Measurements from ENCODE around the gene TCERG1L. TPM values are rescaled to one million over a fixed set of nuclear protein-coding genes. Genes with fewer than 3 reads are reported as not detected.

Gene TCERG1L
- total and polyA plus RNA-seq, 4 donors: 0.02 to 0.09 (median 0.08) TPM; not detected in 1

DNA sequence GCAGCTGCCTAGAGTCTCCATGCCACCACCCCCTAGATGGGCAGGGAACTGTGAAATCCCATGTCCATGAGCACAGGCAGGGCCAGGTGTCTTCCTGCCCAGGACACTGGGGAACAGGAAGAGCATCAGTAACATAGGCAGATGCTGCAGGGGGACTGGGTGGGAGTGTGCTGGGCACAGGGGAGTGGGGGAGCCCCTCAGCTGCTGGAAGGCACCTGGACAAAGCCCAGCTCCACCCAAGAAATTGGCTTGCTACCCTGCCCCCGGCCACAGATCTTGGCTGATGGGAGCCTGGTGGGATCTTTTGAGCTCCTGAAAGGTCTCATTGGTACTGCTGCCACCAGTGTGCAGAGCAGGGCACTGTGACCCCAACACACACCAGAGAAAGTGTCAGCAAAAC lies 66.7 kb downstream of the TCERG1L start:
- Histone ChIP-seq H3K27ac (ENCODE audit: low read depth in 1 of 2, low read length in 1 of 2) (no peak overlapping the region), H3K9me3 (ENCODE audit: control insufficient read depth in 4 of 4, insufficient read depth in 3 of 4, low read length in 3 of 4) (peaks cover 0 to 3% (median 0%) of the 10 kb centered on the region in 4 donors), H3K27me3 (ENCODE audit: control insufficient read depth in 3 of 3, insufficient read depth in 3 of 3, low read length in 2 of 3) (peaks cover 0 to 19% (median 6%) of the 10 kb centered on the region in 3 donors), H3K36me3 (ENCODE audit: control insufficient read depth in 4 of 4, insufficient read depth in 4 of 4, low read length in 4 of 4) (no peaks in the 10 kb centered on the region), H3K4me1 (ENCODE audit: control insufficient read depth in 5 of 5, insufficient read depth in 5 of 5, low read length in 5 of 5) (peaks cover 0 to 3% (median 0%) of the 10 kb centered on the region in 5 donors), H3K9ac (ENCODE audit: insufficient read depth in 1 of 2, low read length in 2 of 2) (no peak overlapping the region), H3K4me3 (no peak overlapping the region)
- WGBS, 2 donors: 72 to 92% methylated on average over 1 of the region's 1 CpG
- DNase-seq (no peak), ATAC-seq (ENCODE audit: insufficient read depth, low FRiP score) (no peak)
- TF ChIP-seq, protein P1, sequence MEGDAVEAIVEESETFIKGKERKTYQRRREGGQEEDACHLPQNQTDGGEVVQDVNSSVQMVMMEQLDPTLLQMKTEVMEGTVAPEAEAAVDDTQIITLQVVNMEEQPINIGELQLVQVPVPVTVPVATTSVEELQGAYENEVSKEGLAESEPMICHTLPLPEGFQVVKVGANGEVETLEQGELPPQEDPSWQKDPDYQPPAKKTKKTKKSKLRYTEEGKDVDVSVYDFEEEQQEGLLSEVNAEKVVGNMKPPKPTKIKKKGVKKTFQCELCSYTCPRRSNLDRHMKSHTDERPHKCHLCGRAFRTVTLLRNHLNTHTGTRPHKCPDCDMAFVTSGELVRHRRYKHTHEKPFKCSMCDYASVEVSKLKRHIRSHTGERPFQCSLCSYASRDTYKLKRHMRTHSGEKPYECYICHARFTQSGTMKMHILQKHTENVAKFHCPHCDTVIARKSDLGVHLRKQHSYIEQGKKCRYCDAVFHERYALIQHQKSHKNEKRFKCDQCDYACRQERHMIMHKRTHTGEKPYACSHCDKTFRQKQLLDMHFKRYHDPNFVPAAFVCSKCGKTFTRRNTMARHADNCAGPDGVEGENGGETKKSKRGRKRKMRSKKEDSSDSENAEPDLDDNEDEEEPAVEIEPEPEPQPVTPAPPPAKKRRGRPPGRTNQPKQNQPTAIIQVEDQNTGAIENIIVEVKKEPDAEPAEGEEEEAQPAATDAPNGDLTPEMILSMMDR (IDR thresholded peaks at IDR 0.05; ENCODE audit: control extremely low read depth, extremely low read depth): no peak

DNA sequence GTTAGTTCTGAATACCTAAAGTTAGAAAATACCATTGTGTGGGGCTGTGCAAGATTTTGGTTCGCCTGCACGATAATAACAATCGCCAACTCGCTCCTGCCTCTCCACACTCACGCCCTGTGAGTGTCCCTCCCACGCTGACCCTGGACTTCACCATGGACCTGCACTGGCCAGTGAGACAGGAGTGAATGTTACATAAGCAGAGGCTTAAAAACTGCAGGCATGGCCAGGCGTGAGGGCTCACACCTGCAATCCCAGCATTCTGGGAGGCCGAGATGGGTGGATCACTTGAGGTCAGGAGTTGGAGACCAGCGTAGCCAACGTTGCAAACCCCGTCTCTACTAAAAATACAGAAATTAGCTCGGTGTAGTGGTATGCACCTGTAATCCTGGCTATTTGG lies 68.4 kb downstream of the TCERG1L start:
- Histone ChIP-seq H3K4me1 (ENCODE audit: control insufficient read depth in 5 of 5, insufficient read depth in 5 of 5, low read length in 5 of 5) (no peaks in the 10 kb centered on the region), H3K27ac (ENCODE audit: low read depth in 1 of 2, low read length in 1 of 2) (no peak overlapping the region), H3K9ac (ENCODE audit: insufficient read depth in 1 of 2, low read length in 2 of 2) (no peak overlapping the region), H3K36me3 (ENCODE audit: control insufficient read depth in 4 of 4, insufficient read depth in 4 of 4, low read length in 4 of 4) (no peaks in the 10 kb centered on the region), H3K9me3 (ENCODE audit: control insufficient read depth in 4 of 4, insufficient read depth in 3 of 4, low read length in 3 of 4) (peaks cover 0 to 3% (median 0%) of the 10 kb centered on the region in 4 donors), H3K4me3 (no peak overlapping the region), H3K27me3 (ENCODE audit: control insufficient read depth in 3 of 3, insufficient read depth in 3 of 3, low read length in 2 of 3) (peaks cover 0 to 9% (median 5%) of the 10 kb centered on the region in 3 donors)
- TF ChIP-seq, protein P1 (IDR thresholded peaks at IDR 0.05; ENCODE audit: control extremely low read depth, extremely low read depth): no peak
- 87 to 91% methylated on average over 12 of the region's 12 CpGs for WGBS, 2 donors
- DNase-seq: no peak
- ATAC-seq (ENCODE audit: insufficient read depth, low FRiP score): no peak

DNA sequence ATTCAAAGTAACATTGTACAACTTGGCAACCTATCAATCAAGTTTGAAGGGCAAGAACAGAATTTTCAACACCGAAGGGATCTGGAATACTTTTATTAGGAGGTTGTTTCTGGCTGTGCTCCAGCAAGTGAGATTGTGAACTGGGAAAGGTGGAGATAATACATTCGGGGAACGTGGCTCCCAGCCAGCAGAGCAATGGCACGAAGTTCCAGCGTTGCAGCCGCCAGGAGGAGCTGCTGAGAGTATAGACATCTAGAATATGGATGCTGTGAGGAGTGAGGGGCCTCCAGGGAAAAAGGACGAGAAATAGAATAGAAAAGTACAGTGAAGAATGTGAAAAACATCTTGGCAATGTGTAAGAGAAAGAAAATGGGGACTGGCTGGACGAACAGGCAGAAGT lies 69.5 kb downstream of the TCERG1L start:
- ATAC-seq (ENCODE audit: insufficient read depth, low FRiP score) (no peak), DNase-seq (peak; percentile 47 to 57 (median 55))
- Histone ChIP-seq H3K27ac (ENCODE audit: low read depth in 1 of 2, low read length in 1 of 2) (no peak overlapping the region), H3K9me3 (ENCODE audit: control insufficient read depth in 4 of 4, insufficient read depth in 3 of 4, low read length in 3 of 4) (peaks cover 0 to 3% (median 0%) of the 10 kb centered on the region in 4 donors), H3K4me3 (no peak overlapping the region), H3K27me3 (ENCODE audit: control insufficient read depth in 3 of 3, insufficient read depth in 3 of 3, low read length in 2 of 3) (peaks cover 0 to 3% (median 0%) of the 10 kb centered on the region in 3 donors), H3K9ac (ENCODE audit: insufficient read depth in 1 of 2, low read length in 2 of 2) (no peak overlapping the region), H3K4me1 (ENCODE audit: control insufficient read depth in 5 of 5, insufficient read depth in 5 of 5, low read length in 5 of 5) (no peaks in the 10 kb centered on the region), H3K36me3 (ENCODE audit: control insufficient read depth in 4 of 4, insufficient read depth in 4 of 4, low read length in 4 of 4) (no peaks in the 10 kb centered on the region)
- WGBS, 2 donors: 11 to 19% methylated on average over 8 of the region's 8 CpGs
- TF ChIP-seq, protein P1 (IDR thresholded peaks at IDR 0.05; ENCODE audit: control extremely low read depth, extremely low read depth): no peak

DNA sequence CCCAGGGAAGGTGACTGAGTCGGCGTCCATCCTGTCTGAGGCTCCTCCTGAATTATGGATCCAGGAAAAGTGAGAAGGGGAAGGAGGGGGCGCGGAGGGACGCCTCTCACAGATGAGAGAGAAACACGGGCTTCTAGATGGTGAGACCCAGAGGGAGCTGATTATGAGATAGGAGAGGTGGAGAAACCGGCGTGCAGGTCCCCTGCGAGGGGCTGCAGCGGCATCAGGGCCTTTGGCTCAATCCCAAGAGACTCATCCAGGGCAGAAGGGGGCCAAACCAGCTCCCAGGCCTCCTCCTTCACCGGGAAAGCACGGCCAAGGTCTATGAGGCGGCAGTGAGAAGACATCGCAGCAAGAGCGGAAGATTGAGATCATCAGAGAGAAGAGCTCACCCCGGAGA lies 70.8 kb downstream of the TCERG1L start:
- DNase-seq (no peak), ATAC-seq (ENCODE audit: insufficient read depth, low FRiP score) (no peak)
- Histone ChIP-seq H3K36me3 (ENCODE audit: control insufficient read depth in 4 of 4, insufficient read depth in 4 of 4, low read length in 4 of 4) (no peaks in the 10 kb centered on the region), H3K9me3 (ENCODE audit: control insufficient read depth in 4 of 4, insufficient read depth in 3 of 4, low read length in 3 of 4) (no peaks in the 10 kb centered on the region), H3K27me3 (ENCODE audit: control insufficient read depth in 3 of 3, insufficient read depth in 3 of 3, low read length in 2 of 3) (peaks cover 0 to 7% (median 0%) of the 10 kb centered on the region in 3 donors), H3K4me1 (ENCODE audit: control insufficient read depth in 5 of 5, insufficient read depth in 5 of 5, low read length in 5 of 5) (no peaks in the 10 kb centered on the region), H3K9ac (ENCODE audit: insufficient read depth in 1 of 2, low read length in 2 of 2) (no peak overlapping the region), H3K4me3 (no peak overlapping the region), H3K27ac (ENCODE audit: low read depth in 1 of 2, low read length in 1 of 2) (no peak overlapping the region)
- TF ChIP-seq, protein P1 (IDR thresholded peaks at IDR 0.05; ENCODE audit: control extremely low read depth, extremely low read depth): no peak
- WGBS, 2 donors: 86% methylated on average over 16 of the region's 16 CpGs

All from lung (tissue), 12 donors.